Esophagus squamous epithelium (tissue), 4 donors: ENCODE measurements around the gene HACL1.

Source experiments
- POLR2A ChIP-seq, 4 donors: fragments of 450-650 bp; IDR thresholded peaks; one replicate each; pipeline ENCODE4 v1.6.1; 2017; ENCODE audit warnings: antibody characterized with exemption in 4 of 4, mild to moderate bottlenecking in 4 of 4, moderate library complexity in 3 of 4
- TF ChIP-seq, protein P1 (sequence below), 6 experiments: fragments of 450-650 bp in 4 of 6; fragments of 200-600 bp in 2 of 6; sonication (generic) in 2 of 6; IDR thresholded peaks; one replicate each; pipeline ENCODE4 v1.5.1; 2016 to 2019; ENCODE audit warnings: antibody characterized with exemption in 6 of 6, mild to moderate bottlenecking in 4 of 6, moderate library complexity in 4 of 6

DNA sequence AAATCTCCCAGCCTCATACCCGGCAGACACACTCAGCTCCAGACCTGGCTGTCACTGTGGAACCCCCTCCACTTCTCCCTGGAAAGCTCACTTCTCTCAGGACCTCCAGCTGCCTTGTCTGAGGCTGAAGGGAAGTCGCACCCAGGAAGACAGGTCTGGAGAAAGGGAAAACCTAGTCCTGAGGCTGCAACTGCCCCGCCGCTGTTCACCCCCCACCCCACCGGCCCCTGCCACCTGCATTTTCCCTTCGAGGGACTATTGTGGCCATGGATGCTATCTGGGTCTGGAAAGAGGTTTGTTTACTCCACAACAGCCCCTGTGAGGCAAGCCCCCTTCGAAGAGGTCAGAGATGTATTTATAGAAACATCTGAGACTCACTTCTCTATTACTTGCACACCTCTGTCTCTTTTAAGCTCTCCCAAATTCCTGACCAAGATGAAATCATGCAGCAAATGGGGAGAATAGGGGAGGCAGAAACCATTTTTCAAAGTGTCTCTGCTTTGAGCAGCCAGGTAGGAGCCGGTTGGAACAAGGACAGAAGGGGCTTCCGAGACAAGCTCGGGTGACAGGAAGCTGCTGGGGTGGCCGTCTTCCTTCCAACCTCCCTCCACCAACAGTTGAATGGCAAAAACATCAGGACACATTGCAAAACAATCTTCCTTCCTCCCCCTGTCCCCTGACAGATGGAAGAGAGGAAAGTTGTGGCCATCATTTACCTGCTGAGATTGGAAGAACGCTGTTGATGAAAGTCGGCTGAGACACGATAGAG, 80.4 kb downstream of the HACL1 start:
- TF ChIP-seq POLR2A (IDR thresholded peaks at IDR 0.05), result no peak
- TF ChIP-seq, protein P1, sequence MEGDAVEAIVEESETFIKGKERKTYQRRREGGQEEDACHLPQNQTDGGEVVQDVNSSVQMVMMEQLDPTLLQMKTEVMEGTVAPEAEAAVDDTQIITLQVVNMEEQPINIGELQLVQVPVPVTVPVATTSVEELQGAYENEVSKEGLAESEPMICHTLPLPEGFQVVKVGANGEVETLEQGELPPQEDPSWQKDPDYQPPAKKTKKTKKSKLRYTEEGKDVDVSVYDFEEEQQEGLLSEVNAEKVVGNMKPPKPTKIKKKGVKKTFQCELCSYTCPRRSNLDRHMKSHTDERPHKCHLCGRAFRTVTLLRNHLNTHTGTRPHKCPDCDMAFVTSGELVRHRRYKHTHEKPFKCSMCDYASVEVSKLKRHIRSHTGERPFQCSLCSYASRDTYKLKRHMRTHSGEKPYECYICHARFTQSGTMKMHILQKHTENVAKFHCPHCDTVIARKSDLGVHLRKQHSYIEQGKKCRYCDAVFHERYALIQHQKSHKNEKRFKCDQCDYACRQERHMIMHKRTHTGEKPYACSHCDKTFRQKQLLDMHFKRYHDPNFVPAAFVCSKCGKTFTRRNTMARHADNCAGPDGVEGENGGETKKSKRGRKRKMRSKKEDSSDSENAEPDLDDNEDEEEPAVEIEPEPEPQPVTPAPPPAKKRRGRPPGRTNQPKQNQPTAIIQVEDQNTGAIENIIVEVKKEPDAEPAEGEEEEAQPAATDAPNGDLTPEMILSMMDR (IDR thresholded peaks at IDR 0.05), result no peak
